Measurements from ENCODE around the gene TANGO2. TPM values are rescaled to one million over a fixed set of nuclear protein-coding genes. Genes with fewer than 3 reads are reported as not detected.

TANGO2 gene
- total RNA-seq, 4 donors from 2014 or later, result 12.4 to 36.1 (median 19.8) TPM

- no peak overlapping the region for H3K4me3 ChIP-seq (ENCODE audit: low read depth, poor library complexity, severe bottlenecking)
- TF ChIP-seq POLR2A (IDR thresholded peaks at IDR 0.05), result no peak
- no peak for TF ChIP-seq CTCF (IDR thresholded peaks at IDR 0.05)
- WGBS, 2 donors, result 78 to 85% methylated on average over 11 to 12 of the region's 16 CpGs
- no peak for DNase-seq (ENCODE audit: low spot score in 2 of 2)
- intact Hi-C loops (cut with DNase I; ENCODE audit: low total_unique reads), result no loop called here
Measured at GRCh38 chr22:19998232-19998951, 22.5 kb upstream of the TANGO2 start.

- TF ChIP-seq POLR2A (IDR thresholded peaks at IDR 0.05) (no peak), CTCF (IDR thresholded peaks at IDR 0.05) (no peak)
- H3K4me3 ChIP-seq (ENCODE audit: low read depth, poor library complexity, severe bottlenecking), result no peak overlapping the region
- intact Hi-C loops (cut with DNase I; ENCODE audit: low total_unique reads), result no loop called here
- no peak for DNase-seq (ENCODE audit: low spot score in 2 of 2)
- WGBS, 2 donors, result 64 to 66% methylated on average over 8 of the region's 8 CpGs
Measured at GRCh38 chr22:19998991-19999820, 21.7 kb upstream of the TANGO2 start.

GRCh38 chr22:20000246-20001081, 20.4 kb upstream of the TANGO2 start:
- H3K4me3 ChIP-seq (ENCODE audit: low read depth, poor library complexity, severe bottlenecking), result no peak overlapping the region
- intact Hi-C loops (cut with DNase I; ENCODE audit: low total_unique reads), result no loop called here
- no peak for DNase-seq (ENCODE audit: low spot score in 2 of 2)
- TF ChIP-seq POLR2A (IDR thresholded peaks at IDR 0.05) (no peak), CTCF (IDR thresholded peaks at IDR 0.05) (no peak)
- WGBS, 2 donors, result 89 to 90% methylated on average over 11 to 14 of the region's 14 CpGs

- no peak for TF ChIP-seq CTCF (IDR thresholded peaks at IDR 0.05)
- intact Hi-C loops (cut with DNase I; ENCODE audit: low total_unique reads), result no loop called here
- no peak for DNase-seq (ENCODE audit: low spot score in 2 of 2)
- 80 to 84% methylated on average over 11 of the region's 11 CpGs for WGBS, 2 donors
- H3K4me3 ChIP-seq (ENCODE audit: low read depth, poor library complexity, severe bottlenecking), result no peak overlapping the region
Measured at GRCh38 chr22:20001082-20001638, 19.8 kb upstream of the TANGO2 start.

- no peak for DNase-seq (ENCODE audit: low spot score in 2 of 2)
- no peak overlapping the region for H3K4me3 ChIP-seq (ENCODE audit: low read depth, poor library complexity, severe bottlenecking)
- intact Hi-C loops (cut with DNase I; ENCODE audit: low total_unique reads), result no loop called here
- 84 to 86% methylated on average over 9 of the region's 9 CpGs for WGBS, 2 donors
- TF ChIP-seq CTCF (IDR thresholded peaks at IDR 0.05), result no peak
- TF ChIP-seq POLR2A (IDR thresholded peaks at IDR 0.05), result no peak
Measured at GRCh38 chr22:20002128-20002527, 18.8 kb upstream of the TANGO2 start.

Measured in lower leg skin (tissue), 4 donors.